Omental fat pad (tissue), 4 donors: Measurements from ENCODE around the gene ACAP1. TPM values are rescaled to one million over a fixed set of nuclear protein-coding genes. Genes with fewer than 3 reads are reported as not detected.
A peak's percentile ranks its signal among the peaks of the same experiment; 100 is the strongest.
"Not testable (repeated sequence)": the region's sequence is repeated elsewhere in the genome, so short reads cannot be mapped to it uniquely, and the experiment has no call there.

Experiments
- ATAC-seq: fragments of 150-250 bp; one replicate; pipeline ENCODE4 v1.9.1; 2016; ENCODE audit warnings: mild to moderate bottlenecking, moderate library complexity; ENCODE audit not compliant: low FRiP score
- DNase-seq: peaks from one replicate; pipeline ENCODE4 v3.0.0-alpha.2; 2019; ENCODE audit warnings: low spot score
- total RNA-seq, 4 donors: library from RNA; depleted of rRNA; stranded (reverse); fragments of >200 nt; gene quantifications; one replicate each; pipeline ENCODE4 v1.1.0, GENCODE V29; 2016
- TF ChIP-seq, protein P1 (sequence below), 3 donors: fragments of 450-650 bp; IDR thresholded peaks; one replicate each; pipeline ENCODE4 v1.5.1; 2016 to 2017; ENCODE audit warnings: antibody characterized with exemption in 3 of 3, mild to moderate bottlenecking in 3 of 3, moderate library complexity in 2 of 3

ACAP1 gene
- total RNA-seq, 4 donors from 2014 or later: 3.3 to 13.1 (median 8.1) TPM

GRCh38 chr17:7329997-7330637 lies 6.2 kb upstream of the ACAP1 start:
- no peak for DNase-seq
- peak; percentile 69 for ATAC-seq
- TF ChIP-seq, protein P1, sequence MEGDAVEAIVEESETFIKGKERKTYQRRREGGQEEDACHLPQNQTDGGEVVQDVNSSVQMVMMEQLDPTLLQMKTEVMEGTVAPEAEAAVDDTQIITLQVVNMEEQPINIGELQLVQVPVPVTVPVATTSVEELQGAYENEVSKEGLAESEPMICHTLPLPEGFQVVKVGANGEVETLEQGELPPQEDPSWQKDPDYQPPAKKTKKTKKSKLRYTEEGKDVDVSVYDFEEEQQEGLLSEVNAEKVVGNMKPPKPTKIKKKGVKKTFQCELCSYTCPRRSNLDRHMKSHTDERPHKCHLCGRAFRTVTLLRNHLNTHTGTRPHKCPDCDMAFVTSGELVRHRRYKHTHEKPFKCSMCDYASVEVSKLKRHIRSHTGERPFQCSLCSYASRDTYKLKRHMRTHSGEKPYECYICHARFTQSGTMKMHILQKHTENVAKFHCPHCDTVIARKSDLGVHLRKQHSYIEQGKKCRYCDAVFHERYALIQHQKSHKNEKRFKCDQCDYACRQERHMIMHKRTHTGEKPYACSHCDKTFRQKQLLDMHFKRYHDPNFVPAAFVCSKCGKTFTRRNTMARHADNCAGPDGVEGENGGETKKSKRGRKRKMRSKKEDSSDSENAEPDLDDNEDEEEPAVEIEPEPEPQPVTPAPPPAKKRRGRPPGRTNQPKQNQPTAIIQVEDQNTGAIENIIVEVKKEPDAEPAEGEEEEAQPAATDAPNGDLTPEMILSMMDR (IDR thresholded peaks at IDR 0.05): no peak

GRCh38 chr17:7330638-7331015 lies 5.7 kb upstream of the ACAP1 start:
- DNase-seq: no peak
- TF ChIP-seq, protein P1 (IDR thresholded peaks at IDR 0.05): no peak
- ATAC-seq: no peak

DNA sequence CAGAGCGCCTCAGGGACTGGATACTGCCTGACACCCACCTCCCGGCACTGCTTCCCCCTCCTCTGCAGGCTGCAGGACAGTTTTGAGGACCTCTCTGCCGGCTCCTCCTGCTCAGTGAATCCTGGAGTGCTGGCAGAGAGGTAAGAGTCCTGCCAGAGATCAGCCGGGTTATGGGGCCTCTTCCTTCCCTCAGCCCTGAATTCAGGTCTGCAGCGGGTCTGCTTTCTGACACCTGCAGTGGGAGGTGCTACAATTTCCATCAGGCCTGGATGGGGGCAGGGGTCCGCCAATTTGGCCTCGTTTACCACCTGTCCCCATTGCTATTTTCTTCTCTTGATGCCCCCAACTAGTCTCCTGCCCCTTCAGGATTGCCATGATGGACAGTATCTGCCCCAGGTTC lies 4.2 kb upstream of the ACAP1 start:
- DNase-seq: no peak
- ATAC-seq: no peak
- TF ChIP-seq, protein P1 (IDR thresholded peaks at IDR 0.05): no peak

DNA sequence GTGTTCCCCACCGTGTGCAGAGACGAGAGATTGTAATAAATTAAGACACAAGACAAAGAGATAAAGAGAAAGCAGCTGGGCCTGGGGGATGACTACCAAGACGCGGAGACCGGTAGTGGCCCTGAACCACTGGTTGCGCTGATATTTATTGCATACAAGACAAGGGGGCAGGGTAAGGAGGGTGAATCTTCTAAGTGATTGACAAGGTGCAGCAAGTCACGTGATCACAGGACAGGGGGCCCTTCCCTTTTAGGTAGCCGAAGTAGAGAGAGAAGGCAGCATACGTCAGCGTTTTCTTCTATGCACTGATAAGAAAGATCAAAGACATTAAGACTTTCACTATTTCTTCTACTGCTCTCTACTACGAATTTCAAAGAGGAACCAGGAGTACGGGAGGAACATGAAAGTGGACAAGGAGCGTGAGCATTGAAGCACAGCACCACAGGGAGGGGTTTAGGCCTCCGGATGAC lies 3.7 kb upstream of the ACAP1 start:
- ATAC-seq, DNase-seq: not testable (repeated sequence)

DNA sequence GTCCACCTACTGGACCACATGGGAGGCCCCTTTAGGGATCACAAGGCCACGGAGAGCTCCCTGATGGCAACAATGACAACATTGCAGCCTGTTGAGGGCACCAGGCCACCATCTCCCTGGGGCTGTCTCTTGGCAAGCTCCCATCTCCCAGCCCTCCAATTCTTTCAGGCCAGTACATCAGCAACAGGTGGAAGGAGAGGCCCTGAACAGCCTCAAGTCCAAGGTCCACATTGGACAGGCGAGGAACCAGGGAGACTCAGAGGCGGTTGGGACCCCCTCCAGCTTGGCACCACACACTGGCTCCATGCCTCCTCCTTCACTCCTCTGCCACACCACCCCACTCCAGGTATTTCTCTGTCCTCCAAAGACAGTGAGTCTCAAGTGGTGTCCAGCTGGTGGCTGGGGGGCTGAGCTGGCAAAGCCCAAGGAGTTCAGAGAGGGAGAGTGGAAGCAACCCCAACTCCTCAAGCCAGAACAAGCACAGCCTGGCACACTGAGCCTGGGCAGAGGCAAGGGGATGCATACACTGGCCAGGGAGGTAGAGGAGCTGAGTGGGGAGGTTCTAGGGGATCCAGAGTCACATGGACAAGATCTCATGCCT lies 1.3 kb upstream of the ACAP1 start:
- ATAC-seq (no peak), DNase-seq (no peak)
- TF ChIP-seq, protein P1 (IDR thresholded peaks at IDR 0.05): no peak

DNA sequence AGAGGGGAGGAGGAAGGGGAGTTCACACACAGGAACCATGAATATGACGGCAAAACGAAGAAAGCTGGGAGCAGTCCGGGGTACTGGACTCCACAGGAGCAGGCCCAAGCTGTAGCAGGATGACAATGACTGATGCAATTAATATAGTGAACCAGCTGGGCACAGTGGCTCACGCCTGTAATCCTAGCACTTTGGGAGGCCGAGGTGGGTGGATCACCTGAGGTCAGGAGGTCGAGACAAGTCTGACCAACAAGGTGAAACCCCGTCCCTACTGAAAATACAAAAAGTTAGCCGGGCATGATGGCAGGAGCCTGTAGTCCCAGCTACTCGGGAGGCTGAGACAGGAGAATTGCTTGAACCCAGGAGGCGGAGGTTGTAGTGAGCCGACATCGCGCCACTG lies 564 bp upstream of the ACAP1 start:
- DNase-seq, ATAC-seq: not testable (repeated sequence)

DNA sequence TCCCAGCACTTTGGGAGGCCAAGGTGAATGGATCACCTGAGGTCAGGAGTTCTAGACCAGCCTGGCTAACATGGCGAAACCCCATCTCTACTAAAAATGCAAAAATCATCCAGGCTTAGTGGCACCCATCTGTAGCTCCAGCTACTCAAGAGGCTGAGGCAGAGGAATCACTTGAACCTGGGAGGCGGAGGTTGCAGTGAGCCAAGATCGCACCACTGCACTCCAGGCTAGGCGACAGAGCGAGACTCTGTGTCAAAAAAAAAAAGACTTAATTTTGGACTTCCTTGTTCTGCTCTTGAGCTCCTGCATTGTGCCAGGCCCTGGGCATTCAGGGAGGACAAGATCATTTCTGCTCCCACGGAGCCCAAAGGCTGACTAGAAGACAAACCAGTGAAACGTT lies 1.3 kb downstream of the ACAP1 start:
- not testable (repeated sequence) for ATAC-seq, DNase-seq

DNA sequence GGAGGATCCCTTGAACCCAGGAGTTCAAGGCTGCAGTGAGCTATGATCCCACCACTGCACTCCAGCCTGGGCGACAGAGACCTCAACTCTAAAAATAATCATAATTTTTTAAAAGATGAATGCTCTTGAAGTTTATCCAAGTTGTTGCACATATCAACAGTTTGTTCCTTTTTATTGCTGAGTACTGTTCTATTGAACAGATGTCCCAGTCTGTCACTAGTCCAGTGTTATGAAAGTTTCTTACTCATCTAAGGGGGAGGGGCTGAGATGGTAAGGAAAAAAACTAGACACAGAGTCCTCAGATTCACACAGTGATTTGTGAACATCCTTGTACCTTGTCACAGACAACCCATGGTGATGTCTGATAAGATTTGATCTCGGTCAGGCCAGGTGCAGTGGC lies 3.9 kb downstream of the ACAP1 start:
- ATAC-seq (no peak), DNase-seq (no peak)
- TF ChIP-seq, protein P1 (IDR thresholded peaks at IDR 0.05): no peak
